Brain microvascular endothelial cell (primary cell): ENCODE measurements around the gene ESPL1.
A peak's percentile ranks its signal among the peaks of the same experiment; 100 is the strongest.
"Not testable (repeated sequence)": the region's sequence is repeated elsewhere in the genome, so short reads cannot be mapped to it uniquely, and the experiment has no call there.

Source experiments
- DNase-seq: peaks from one replicate; pipeline ENCODE4 v3.0.0-alpha.2; 2020
- H3K27ac ChIP-seq: fragments of 250-450 bp; sonication (Bioruptor Pico); 2 replicates; pipeline ENCODE4 v1.5.1; 2020; ENCODE audit warnings: mild to moderate bottlenecking, moderate library complexity
- H3K27me3 ChIP-seq: fragments of 250-450 bp; sonication (Bioruptor Pico); replicated peaks from 2 replicates; pipeline ENCODE4 v1.5.1; 2020; ENCODE audit warnings: mild to moderate bottlenecking
- H3K36me3 ChIP-seq: fragments of 250-450 bp; sonication (Bioruptor Pico); replicated peaks from 2 replicates; pipeline ENCODE4 v1.5.1; 2020; ENCODE audit warnings: mild to moderate bottlenecking
- H3K4me3 ChIP-seq: 2 replicates; pipeline ENCODE4 v1.5.1; 2011; ENCODE audit warnings: low read depth, mild to moderate bottlenecking, control low read depth, low read length, moderate library complexity
- CTCF ChIP-seq: IDR thresholded peaks from 2 replicates; pipeline ENCODE4 v1.5.1; 2011; ENCODE audit warnings: low read depth, mild to moderate bottlenecking, moderate library complexity, low read length, control low read depth, inconsistent platforms; ENCODE audit errors: missing control alignments
- in situ Hi-C: cut with HindIII; loops from 2 replicates; pipeline ENCODE4 v1.10.0; 2017; ENCODE audit warnings: low sequenced_read_pairs, low pct_ligation_motif_present

Gene ESPL1

GRCh38 chr12:53327435-53328042 is 59.4 kb downstream of the ESPL1 start:
- Histone ChIP-seq H3K4me3 (no peak overlapping the region), H3K27me3 (peaks cover 2% of the 10 kb centered on the region), H3K36me3 (no peaks in the 10 kb centered on the region), H3K27ac (no peak overlapping the region)
- in situ Hi-C loops: no loop called here
- TF ChIP-seq CTCF: peak; percentile 56
- DNase-seq: no peak

GRCh38 chr12:53328043-53328435 is 59.9 kb downstream of the ESPL1 start:
- peak; percentile 37 for TF ChIP-seq CTCF
- in situ Hi-C loops: no loop called here
- H3K27me3 ChIP-seq: peaks cover 7% of the 10 kb centered on the region
- H3K4me3 ChIP-seq: no peak overlapping the region
- no peak for DNase-seq
- H3K36me3 ChIP-seq: no peaks in the 10 kb centered on the region
- no peak overlapping the region for H3K27ac ChIP-seq

GRCh38 chr12:53330671-53331070 is 62.6 kb downstream of the ESPL1 start:
- Histone ChIP-seq H3K27me3 (peaks cover 7% of the 10 kb centered on the region), H3K36me3 (no peaks in the 10 kb centered on the region), H3K4me3 (no peak overlapping the region), H3K27ac (no peak overlapping the region)
- TF ChIP-seq CTCF: no peak
- in situ Hi-C loops: no loop called here
- no peak for DNase-seq

- H3K36me3 ChIP-seq, in situ Hi-C loops, H3K27ac ChIP-seq, H3K4me3 ChIP-seq, DNase-seq: not testable (repeated sequence)
- H3K27me3 ChIP-seq: peaks cover 18% of the 10 kb centered on the region
These were observed 64.2 kb downstream of the ESPL1 start for GRCh38 chr12:53332339-53332738.

- H3K4me3 ChIP-seq: no peak overlapping the region
- H3K27me3 ChIP-seq: peaks cover 22% of the 10 kb centered on the region
- no peak for DNase-seq
- no peaks in the 10 kb centered on the region for H3K36me3 ChIP-seq
- TF ChIP-seq CTCF: no peak
- in situ Hi-C loops: no loop called here
- H3K27ac ChIP-seq: no peak overlapping the region
These were observed 64.6 kb downstream of the ESPL1 start for GRCh38 chr12:53332744-53333143.

GRCh38 chr12:53333289-53333688 is 65.2 kb downstream of the ESPL1 start:
- Histone ChIP-seq H3K27me3 (peaks cover 28% of the 10 kb centered on the region), H3K36me3 (no peaks in the 10 kb centered on the region), H3K4me3 (no peak overlapping the region), H3K27ac (no peak overlapping the region)
- no peak for DNase-seq
- in situ Hi-C loops: no loop called here
- TF ChIP-seq CTCF: no peak
